GM15510 (cell line): ENCODE data around the gene TMEM151A.

Experiments used
- POLR2A ChIP-seq: IDR thresholded peaks from 3 replicates; pipeline ENCODE4 v1.6.1; 2011; ENCODE audit warnings: borderline replicate concordance; ENCODE audit not compliant: insufficient read length; ENCODE audit errors: extremely low read depth

The TMEM151A gene

DNA sequence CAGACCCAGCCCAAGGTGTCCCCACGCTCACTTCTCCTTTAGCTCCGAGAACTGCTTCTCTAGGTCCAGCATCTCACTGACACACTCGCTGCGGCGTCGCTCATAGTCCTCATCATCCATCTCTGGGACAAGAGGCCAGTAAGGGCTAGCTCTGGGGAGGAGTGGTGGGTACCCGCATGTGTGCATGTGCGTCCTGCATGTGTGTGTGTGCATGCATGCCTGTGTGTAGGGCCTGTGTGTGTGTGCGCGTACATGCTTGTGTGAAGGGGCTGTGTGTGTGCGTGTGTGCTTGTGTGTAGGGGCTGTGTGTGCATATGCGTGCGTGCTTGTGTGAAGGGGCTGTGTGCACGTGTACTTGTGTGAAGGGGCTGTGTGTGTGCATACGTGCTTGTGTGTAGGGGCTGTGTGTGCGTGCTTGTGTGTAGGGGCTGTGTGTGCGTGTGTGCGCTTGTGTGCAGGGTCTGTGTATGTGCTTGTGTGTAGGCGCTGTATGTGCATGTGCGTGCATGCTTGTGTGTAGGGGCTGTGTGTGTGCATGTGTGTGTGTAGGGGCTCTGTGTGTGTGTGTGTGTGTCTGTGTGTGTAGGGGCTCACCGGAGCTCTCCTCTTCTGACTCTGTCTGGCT lies 49.9 kb downstream of the TMEM151A start:
- no peak for TF ChIP-seq POLR2A

DNA sequence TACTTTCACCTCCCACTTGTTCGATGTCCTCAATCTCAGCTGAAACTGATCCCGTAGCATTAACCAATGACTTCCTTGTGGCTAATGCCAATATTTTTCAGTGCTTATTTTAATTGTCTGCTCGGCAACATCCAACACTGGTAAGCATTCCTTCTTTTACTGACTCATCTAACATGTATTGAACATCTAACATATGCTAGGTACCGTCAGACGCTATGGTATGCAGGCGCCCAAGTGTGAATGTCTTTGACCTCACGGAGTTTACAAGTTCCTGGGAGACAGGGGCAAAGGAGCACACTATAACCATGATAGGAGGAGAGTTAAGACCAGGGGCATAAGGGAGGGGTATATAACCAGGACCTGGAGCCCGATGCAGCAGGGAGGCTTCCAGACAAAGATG lies 51.5 kb downstream of the TMEM151A start:
- TF ChIP-seq POLR2A: no peak

DNA sequence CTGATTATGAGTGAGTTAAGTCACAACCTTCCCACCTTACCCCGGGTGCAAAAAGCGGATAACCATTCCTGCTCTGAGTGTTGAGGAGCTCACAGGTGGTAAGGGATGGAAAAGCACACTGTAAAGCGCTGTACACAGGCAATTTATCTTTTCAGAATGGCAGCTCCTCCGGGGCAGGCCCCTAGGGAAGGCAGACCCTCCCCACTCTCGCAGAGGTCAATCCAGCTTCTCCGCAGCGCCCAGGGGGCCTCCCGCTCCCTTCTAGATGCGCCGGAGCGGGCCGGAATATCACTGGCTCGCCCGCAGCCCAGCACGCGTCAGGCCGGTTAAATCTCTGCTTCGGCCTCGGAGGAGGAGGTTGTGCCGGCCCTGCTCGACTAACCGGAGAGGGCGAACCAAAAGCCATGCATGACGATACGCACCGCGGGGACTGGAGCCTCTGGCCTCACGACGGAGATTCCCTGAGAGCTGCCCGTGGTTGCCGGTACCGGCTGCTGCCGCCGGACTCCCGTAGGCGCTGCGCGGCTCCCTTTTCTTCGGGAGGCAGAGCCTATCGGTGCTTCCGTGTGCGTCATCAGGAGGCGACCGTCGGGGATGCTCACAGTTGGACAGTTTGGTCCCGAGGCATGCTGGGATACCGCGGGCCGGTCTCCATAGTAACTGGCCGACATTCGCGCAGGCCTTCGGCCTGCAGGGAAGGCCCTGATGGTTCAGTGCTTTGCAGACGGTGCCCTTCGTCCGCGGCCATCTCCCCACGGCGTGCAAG lies 53.0 kb downstream of the TMEM151A start, which contains the start of gene BRMS1:
BRMS1 (minus strand) TSS at position 555 of the 766 bp plus-strand sequence. CDS start 2,870 bp downstream, outside the sequence.
- peak; percentile 95 for TF ChIP-seq POLR2A

DNA sequence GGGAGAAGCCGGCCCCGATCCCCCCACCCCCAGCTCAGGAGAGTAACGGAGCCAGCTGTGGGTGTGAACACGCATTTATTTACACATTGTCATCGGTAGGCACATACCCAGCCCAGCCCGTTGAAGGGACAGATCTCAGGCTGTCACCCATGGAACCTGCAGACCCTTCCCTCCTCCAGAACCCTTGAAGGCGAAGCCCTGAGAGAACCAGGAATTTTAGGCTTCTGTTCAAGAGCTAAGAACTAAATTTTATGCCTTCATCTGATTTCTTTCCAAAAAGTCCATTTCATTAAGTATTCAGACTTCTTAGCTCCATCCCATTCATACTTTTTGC lies 53.6 kb downstream of the TMEM151A start:
- no peak for TF ChIP-seq POLR2A
